ENCODE data around the gene MC1R. TPM values are rescaled to one million over a fixed set of nuclear protein-coding genes. Genes with fewer than 3 reads are reported as not detected.

Gene MC1R
- total and polyA plus RNA-seq, 2 of the 8 experiments (the other 6 are each of a cell fraction or from before 2014, with no cell fraction given), result 2.2 to 2.9 TPM

GRCh38 chr16:89962754-89963498 lies 44.3 kb downstream of the MC1R start (continued):
- TF ChIP-seq ATF2 (IDR thresholded peaks at IDR 0.05; ENCODE audit: low read length), result no peak
